Inferior parietal cortex (tissue), 1 donor: ENCODE results near the gene ZNF419.
"Not testable (repeated sequence)": the region's sequence is repeated elsewhere in the genome, so short reads cannot be mapped to it uniquely, and the experiment has no call there.

Experiments
- DNase-seq: peaks from one replicate; pipeline ENCODE4 v3.0.0-alpha.2; 2016; ENCODE audit errors: extremely low spot score

The ZNF419 gene

GRCh38 chr19:57487477-57488298 is at the start of gene ZNF419:
ZNF419 (plus strand) TSS chr19:57487750; CDS start chr19:57487951, 201 bp downstream.
- DNase-seq: peak; percentile 93

- no peak for DNase-seq
Measured at GRCh38 chr19:57437931-57438330, 49.6 kb upstream of the ZNF419 start.

- no peak for DNase-seq
Measured at GRCh38 chr19:57438925-57439324, 48.6 kb upstream of the ZNF419 start.

GRCh38 chr19:57441979-57442752 is 45.4 kb upstream of the ZNF419 start:
- no peak for DNase-seq

- DNase-seq: no peak
Measured at GRCh38 chr19:57443121-57443696, 44.3 kb upstream of the ZNF419 start.

GRCh38 chr19:57452307-57452706 is 35.2 kb upstream of the ZNF419 start:
- DNase-seq: no peak

- DNase-seq: no peak
Measured at GRCh38 chr19:57465680-57466381, 21.7 kb upstream of the ZNF419 start.

GRCh38 chr19:57466489-57466888 is 21.1 kb upstream of the ZNF419 start:
- no peak for DNase-seq

- no peak for DNase-seq
Measured at GRCh38 chr19:57473646-57474045, 13.9 kb upstream of the ZNF419 start.

GRCh38 chr19:57477191-57478008 is 10.2 kb upstream of the ZNF419 start, which contains the start of gene ZNF772:
ZNF772 (minus strand) TSS chr19:57477566; CDS start chr19:57477309, 257 bp downstream.
- DNase-seq: peak; percentile 98

- not testable (repeated sequence) for DNase-seq
Measured at GRCh38 chr19:57488299-57488644, 722 bp downstream of the ZNF419 start.

- not testable (repeated sequence) for DNase-seq
Measured at GRCh38 chr19:57499332-57499679, 11.8 kb downstream of the ZNF419 start.

GRCh38 chr19:57499680-57500395 is 12.3 kb downstream of the ZNF419 start, which contains the start of gene ZNF773:
ZNF773 (plus strand) TSS chr19:57499938; CDS start chr19:57500081, 143 bp downstream.
- DNase-seq: peak; percentile 77

- not testable (repeated sequence) for DNase-seq
Measured at GRCh38 chr19:57500400-57500799, 12.8 kb downstream of the ZNF419 start.

- no peak for DNase-seq
Measured at GRCh38 chr19:57506163-57506562, 18.6 kb downstream of the ZNF419 start.

GRCh38 chr19:57511484-57511883 is 23.9 kb downstream of the ZNF419 start:
- no peak for DNase-seq

- DNase-seq: no peak
Measured at GRCh38 chr19:57512845-57513244, 25.3 kb downstream of the ZNF419 start.

- no peak for DNase-seq
Measured at GRCh38 chr19:57515255-57515654, 27.7 kb downstream of the ZNF419 start.

GRCh38 chr19:57518021-57518420 is 30.5 kb downstream of the ZNF419 start:
- not testable (repeated sequence) for DNase-seq
